A375 (cell line): Measurements from ENCODE around the gene SMIM30. TPM values are rescaled to one million over a fixed set of nuclear protein-coding genes. Genes with fewer than 3 reads are reported as not detected.

ENCODE experiments used
- total RNA-seq: library from RNA; depleted of rRNA; stranded (reverse); fragments of >200 nt; shearing (Covaris generic); gene quantifications from 2 replicates; pipeline ENCODE4 v1.2.3, GENCODE V29; 2014; rRNA removed

Gene SMIM30
- total RNA-seq: 21.5 and 31.8 TPM in 2 replicates

GRCh38 chr7:113118074-113118959, at the start of gene SMIM30:
TSS of gene SMIM30 (minus strand) at chr7:113118554. CDS start at chr7:113117578, 976 bp downstream.

GRCh38 chr7:113086431-113086888, 31.9 kb downstream of the SMIM30 start, which contains the start of gene GPR85:
TSS of gene GPR85 (minus strand) at chr7:113086827. CDS start at chr7:113084721, 2,106 bp downstream.

Other genes with a start within 250 kb of the SMIM30 start
- gene GPR85, start 31.7 kb downstream of the SMIM30 start, total RNA-seq: 0.74 and 0.83 TPM in 2 replicates